ENCODE results near the gene MARCHF4. TPM values are rescaled to one million over a fixed set of nuclear protein-coding genes. Genes with fewer than 3 reads are reported as not detected.

The MARCHF4 gene
- total and polyA plus RNA-seq, 2 donors (not counting 3 experiments of a cell fraction or from before 2014, with no cell fraction given) = 11.7 to 21.5 TPM

- intact Hi-C loops (cut with micrococcal nuclease) = no loop called here
- BruUV-seq (replicated peaks) = no TSS peak
- CTCF ChIA-PET = interaction anchor here (1.8 kb wide), 1 partner anchor 8 kb away, joined by 4 read pairs; no protein-coding TSS in a partner anchor
Measured at GRCh38 chr2:216388046-216388884, 16.0 kb upstream of the MARCHF4 start.

More at GRCh38 chr2:216388046-216388884, 16.0 kb upstream of the MARCHF4 start:
- no peaks in the 10 kb centered on the region for H4K20me1 ChIP-seq (replicated peaks; ENCODE audit: control insufficient read depth, extremely low read depth, insufficient read depth, low read length)
- H3K4me1 ChIP-seq (ENCODE audit: control insufficient read depth, extremely low read depth, insufficient read depth, low read length) = peaks cover 6% of the 10 kb centered on the region
- POLR2A ChIA-PET = no interaction called here
- no peaks in the 10 kb centered on the region for H3K36me3 ChIP-seq (ENCODE audit: control insufficient read depth in 2 of 2, extremely low read depth in 1 of 2, insufficient read depth in 2 of 2, low read length in 2 of 2)
- dilution Hi-C loops (cut with MboI; ENCODE audit: extremely low pct_ligation_motif_present, low sequenced_read_pairs) = no loop called here
- peaks cover 0 to 3% of the 10 kb centered on the region in 2 experiments for H3K27me3 ChIP-seq (ENCODE audit: control insufficient read depth in 2 of 2, insufficient read depth in 2 of 2, low read length in 2 of 2)
- DNase-seq (ENCODE audit: low read depth, low spot score) (no peak), FAIRE-seq (no peak)
- no peaks in the 10 kb centered on the region for H3K9me3 ChIP-seq (replicated peaks; ENCODE audit: control insufficient read depth, insufficient read depth, low read length)
- TF ChIP-seq, protein P1, sequence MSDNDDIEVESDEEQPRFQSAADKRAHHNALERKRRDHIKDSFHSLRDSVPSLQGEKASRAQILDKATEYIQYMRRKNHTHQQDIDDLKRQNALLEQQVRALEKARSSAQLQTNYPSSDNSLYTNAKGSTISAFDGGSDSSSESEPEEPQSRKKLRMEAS (IDR thresholded peaks at IDR 0.05; ENCODE audit: insufficient read depth, insufficient read length) = no peak
- TF ChIP-seq EZH2 (IDR thresholded peaks at IDR 0.05; ENCODE audit: borderline replicate concordance, low read depth, low read length, severe bottlenecking) (no peak), GATA2 (IDR thresholded peaks at IDR 0.05; ENCODE audit: insufficient read depth, insufficient read length, low read depth, low read length) (no peak), FOS (IDR thresholded peaks at IDR 0.05; ENCODE audit: borderline replicate concordance, insufficient read depth, low read length) (no peak), CTCF (IDR thresholded peaks at IDR 0.05; ENCODE audit: extremely low read depth in 1 of 2, insufficient read depth in 1 of 2, low read depth in 1 of 2, low read length in 2 of 2) (no peak), POLR2AphosphoS5 (IDR thresholded peaks at IDR 0.05; ENCODE audit: insufficient read depth, low read depth, low read length) (no peak)
- H3K27ac ChIP-seq (ENCODE audit: insufficient read depth, low read depth, low read length) = no peak overlapping the region
- H2AFZ ChIP-seq (ENCODE audit: low read depth, low read length) = no peak overlapping the region
- H3K4me2 ChIP-seq (ENCODE audit: insufficient read depth, low read length) = no peak overlapping the region
- no peak overlapping the region for H3K4me3 ChIP-seq (replicated peaks in 1 of 3; ENCODE audit: insufficient read depth in 1 of 3, low read depth in 1 of 3, low read length in 3 of 3)
- no peak overlapping the region for H3K9ac ChIP-seq (replicated peaks; ENCODE audit: extremely low read depth, insufficient read depth, low read length)
- H3K9me1 ChIP-seq (replicated peaks; ENCODE audit: control insufficient read depth, extremely low read depth, insufficient read depth, low read length) = no peaks in the 10 kb centered on the region
- H3K79me2 ChIP-seq (ENCODE audit: control insufficient read depth, insufficient read depth, low read length) = no peaks in the 10 kb centered on the region

All from endothelial cell of umbilical vein (primary cell).